Duodenal mucosa (tissue), 2 donors: ENCODE measurements around the gene CHCHD6.

ENCODE experiments used
- H3K27ac ChIP-seq: one replicate; pipeline ENCODE4 v1.7.0; 2013; ENCODE audit warnings: low read depth, low read length
- H3K27me3 ChIP-seq, 2 donors: one replicate each; pipeline ENCODE4 v1.7.0; 2013; ENCODE audit warnings: low read length in 2 of 2, control low read depth in 1 of 2; ENCODE audit not compliant: insufficient read depth in 2 of 2, control insufficient read depth in 1 of 2
- H3K36me3 ChIP-seq, 2 donors: one replicate each; pipeline ENCODE4 v1.7.0; 2013; ENCODE audit warnings: low read length in 2 of 2, control low read depth in 1 of 2; ENCODE audit not compliant: insufficient read depth in 2 of 2, control insufficient read depth in 1 of 2
- H3K4me1 ChIP-seq, 2 donors: one replicate each; pipeline ENCODE4 v1.7.0; 2013; ENCODE audit warnings: low read length in 2 of 2, control low read depth in 1 of 2; ENCODE audit not compliant: insufficient read depth in 2 of 2, control insufficient read depth in 1 of 2
- H3K4me3 ChIP-seq, 2 donors: one replicate each; pipeline ENCODE4 v1.7.0; 2013; ENCODE audit warnings: low read length in 2 of 2, low read depth in 1 of 2
- H3K9ac ChIP-seq, 2 donors: one replicate each; pipeline ENCODE4 v1.7.0; 2013; ENCODE audit warnings: low read length in 2 of 2, low read depth in 1 of 2
- H3K9me3 ChIP-seq, 2 donors: one replicate each; pipeline ENCODE4 v1.7.0; 2013; ENCODE audit warnings: low read length in 2 of 2, control low read depth in 1 of 2; ENCODE audit not compliant: control insufficient read depth in 1 of 2

CHCHD6 gene

DNA sequence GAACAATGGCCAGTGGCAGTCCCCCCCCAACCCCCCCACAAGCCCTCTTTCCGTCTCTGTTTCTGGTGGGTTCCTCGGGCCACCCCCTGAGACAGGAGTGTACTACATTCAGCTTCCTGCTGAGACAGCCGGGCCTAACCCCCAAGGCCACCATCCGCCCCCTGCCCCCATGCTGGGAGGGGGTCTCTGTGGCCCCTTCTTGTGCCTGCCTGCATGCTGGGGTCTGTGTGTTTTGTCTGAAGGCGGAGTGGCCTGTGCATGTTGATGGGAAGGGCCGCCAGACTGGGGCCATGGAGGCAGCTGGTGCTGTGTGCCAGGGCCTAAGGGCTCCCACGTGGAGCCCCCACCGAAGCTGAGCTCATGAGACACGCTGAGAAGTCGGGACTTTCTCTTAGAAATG, 305.5 kb downstream of the CHCHD6 start:
- no peak overlapping the region for H3K27ac ChIP-seq
- H3K27me3 ChIP-seq: no peaks in the 10 kb centered on the region
- no peaks in the 10 kb centered on the region for H3K4me1 ChIP-seq
- no peaks in the 10 kb centered on the region for H3K9me3 ChIP-seq
- no peak overlapping the region for H3K4me3 ChIP-seq
- H3K9ac ChIP-seq: no peak overlapping the region
- H3K36me3 ChIP-seq: peaks cover 0 to 7% of the 10 kb centered on the region in 2 donors
